HG03558 (cell line): ENCODE data around the gene DDHD1.
A peak's percentile ranks its signal among the peaks of the same experiment; 100 is the strongest.
"Not testable (repeated sequence)": the region's sequence is repeated elsewhere in the genome, so short reads cannot be mapped to it uniquely, and the experiment has no call there.

Experiments used
- ATAC-seq: cut with Tn5 transposase; IDR thresholded peaks from one replicate; pipeline ENCODE4 v1.9.1; 2021; ENCODE audit warnings: moderate number of reproducible peaks; ENCODE audit not compliant: unreplicated experiment; ENCODE audit errors: extremely low read depth

The DDHD1 gene

GRCh38 chr14:53152887-53153701 is at the start of gene DDHD1:
Gene DDHD1, minus strand, starts transcription at chr14:53153323. Its CDS starts 225 bp downstream, at chr14:53153098.
- ATAC-seq = peak; percentile 33

GRCh38 chr14:53195949-53196348 is 42.8 kb upstream of the DDHD1 start:
- ATAC-seq = no peak

- ATAC-seq = no peak
Observed at GRCh38 chr14:53193193-53193592, 40.1 kb upstream of the DDHD1 start.

GRCh38 chr14:53192052-53192760 is 39.1 kb upstream of the DDHD1 start:
- no peak for ATAC-seq

- ATAC-seq = no peak
Observed at GRCh38 chr14:53190938-53191337, 37.8 kb upstream of the DDHD1 start.

GRCh38 chr14:53187921-53188463 is 34.9 kb upstream of the DDHD1 start:
- no peak for ATAC-seq

- no peak for ATAC-seq
Observed at GRCh38 chr14:53186532-53186931, 33.4 kb upstream of the DDHD1 start.

GRCh38 chr14:53183611-53184010 is 30.5 kb upstream of the DDHD1 start:
- ATAC-seq = no peak

GRCh38 chr14:53183056-53183455 is 29.9 kb upstream of the DDHD1 start:
- ATAC-seq = no peak

- ATAC-seq = not testable (repeated sequence)
Observed at GRCh38 chr14:53181463-53182081, 28.4 kb upstream of the DDHD1 start.

- ATAC-seq = no peak
Observed at GRCh38 chr14:53180272-53181221, 27.4 kb upstream of the DDHD1 start.

GRCh38 chr14:53179486-53180005 is 26.4 kb upstream of the DDHD1 start:
- not testable (repeated sequence) for ATAC-seq

- ATAC-seq = no peak
Observed at GRCh38 chr14:53175375-53175774, 22.3 kb upstream of the DDHD1 start.

GRCh38 chr14:53174918-53175317 is 21.8 kb upstream of the DDHD1 start:
- no peak for ATAC-seq

GRCh38 chr14:53168786-53169185 is 15.7 kb upstream of the DDHD1 start:
- ATAC-seq = no peak

- ATAC-seq = no peak
Observed at GRCh38 chr14:53167602-53168328, 14.6 kb upstream of the DDHD1 start.

GRCh38 chr14:53161758-53162435 is 8.8 kb upstream of the DDHD1 start:
- ATAC-seq = no peak

- ATAC-seq = no peak
Observed at GRCh38 chr14:53156238-53156637, 3.1 kb upstream of the DDHD1 start.
